OCI-LY1 (cell line): ENCODE data around the gene DCC.

ENCODE experiments used
- H2AFZ ChIP-seq: fragments of 200-600 bp; sonication (generic), shearing (Covaris generic); 2 replicates; pipeline ENCODE4 v1.6.0; 2014; ENCODE audit warnings: antibody characterized with exemption, mild to moderate bottlenecking, low read length
- H3F3A ChIP-seq: fragments of 200-600 bp; sonication (generic), shearing (Covaris generic); 2 replicates; pipeline ENCODE4 v1.6.0; 2014; ENCODE audit warnings: mild to moderate bottlenecking, antibody characterized with exemption, low read length, moderate library complexity; ENCODE audit not compliant: insufficient read depth
- H3K27ac ChIP-seq: fragments of 200-600 bp; sonication (generic); 2 replicates; pipeline ENCODE4 v1.5.1; 2014; ENCODE audit warnings: low read length, mixed run types, mild to moderate bottlenecking, low read depth; ENCODE audit not compliant: poor library complexity, severe bottlenecking
- H3K27me3 ChIP-seq: fragments of 200-600 bp; sonication (generic); 2 replicates; pipeline ENCODE4 v1.6.0; 2014; ENCODE audit warnings: antibody characterized with exemption, mild to moderate bottlenecking, low read length, moderate library complexity; ENCODE audit not compliant: insufficient read depth
- H3K36me3 ChIP-seq: fragments of 200-600 bp; sonication (generic); 2 replicates; pipeline ENCODE4 v1.6.1; 2014; ENCODE audit warnings: mild to moderate bottlenecking, antibody characterized with exemption, low read length, moderate library complexity, mixed read lengths; ENCODE audit not compliant: insufficient read depth
- H3K4me1 ChIP-seq: fragments of 200-600 bp; sonication (generic); 2 replicates; pipeline ENCODE4 v1.5.1; 2014; ENCODE audit warnings: mild to moderate bottlenecking, low read length, moderate library complexity; ENCODE audit not compliant: insufficient read depth, severe bottlenecking
- H3K4me2 ChIP-seq: fragments of 200-600 bp; sonication (generic), shearing (Covaris generic); 2 replicates; pipeline ENCODE4 v1.6.1; 2014; ENCODE audit warnings: low read length
- H3K4me3 ChIP-seq: fragments of 200-600 bp; sonication (generic); 2 replicates; pipeline ENCODE4 v1.5.1; 2014; ENCODE audit warnings: low read length, low read depth, mild to moderate bottlenecking, mixed read lengths; ENCODE audit not compliant: poor library complexity, severe bottlenecking
- H3K79me2 ChIP-seq: fragments of 200-600 bp; shearing (Covaris generic); 2 replicates; pipeline ENCODE4 v1.6.1; 2016; ENCODE audit warnings: mixed run types, low read length, mixed read lengths; ENCODE audit not compliant: insufficient read depth
- H3K9ac ChIP-seq: fragments of 200-600 bp; sonication (generic), shearing (Covaris generic); 2 replicates; pipeline ENCODE4 v1.6.1; 2014; ENCODE audit warnings: mild to moderate bottlenecking, low read length, mixed read lengths
- H3K9me2 ChIP-seq: fragments of 200-600 bp; sonication (generic), shearing (Covaris generic); 2 replicates; pipeline ENCODE4 v1.6.1; 2014; ENCODE audit warnings: low read depth, mild to moderate bottlenecking, low read length, mixed read lengths
- H3K9me3 ChIP-seq: fragments of 200-600 bp; shearing (Covaris generic); 2 replicates; pipeline ENCODE4 v1.6.1; 2014; ENCODE audit warnings: low read length, mixed read lengths
- H4K20me1 ChIP-seq: fragments of 200-600 bp; sonication (generic), shearing (Covaris generic); 2 replicates; pipeline ENCODE4 v1.6.0; 2016; ENCODE audit warnings: mild to moderate bottlenecking, low read length; ENCODE audit not compliant: insufficient read depth
- CTCF ChIP-seq: fragments of 200-600 bp; sonication (generic), shearing (Covaris generic); IDR thresholded peaks from 2 replicates; pipeline ENCODE4 v1.5.1; 2017; ENCODE audit warnings: mild to moderate bottlenecking, antibody characterized with exemption, low read length, moderate library complexity, mixed read lengths
- EZH2 ChIP-seq: fragments of 200-600 bp; sonication (generic), shearing (Covaris generic); IDR thresholded peaks from 2 replicates; pipeline ENCODE4 v1.8.0; 2017; ENCODE audit warnings: borderline replicate concordance, mixed run types, mild to moderate bottlenecking, antibody characterized with exemption, low read length, moderate library complexity, mixed read lengths

The DCC gene

GRCh38 chr18:52610451-52611115, 270.6 kb downstream of the DCC start:
- H3K4me1 ChIP-seq = no peaks in the 10 kb centered on the region
- no peak overlapping the region for H3K4me2 ChIP-seq
- no peaks in the 10 kb centered on the region for H3K27me3 ChIP-seq
- no peaks in the 10 kb centered on the region for H3K79me2 ChIP-seq
- H3K36me3 ChIP-seq = no peaks in the 10 kb centered on the region
- H3K9me2 ChIP-seq = no peaks in the 10 kb centered on the region
- H2AFZ ChIP-seq = no peak overlapping the region
- no peaks in the 10 kb centered on the region for H4K20me1 ChIP-seq
- no peak overlapping the region for H3K9ac ChIP-seq
- H3K4me3 ChIP-seq = no peak overlapping the region
- 0 out of 2 replicates have a peak, but pooled peaks cover 4% of the 10 kb centered on the region for H3F3A ChIP-seq
- no peak overlapping the region for H3K27ac ChIP-seq
- no peak for TF ChIP-seq CTCF
- no peak for TF ChIP-seq EZH2
- no peaks in the 10 kb centered on the region for H3K9me3 ChIP-seq

GRCh38 chr18:52612406-52612805, 272.4 kb downstream of the DCC start:
- no peak for TF ChIP-seq CTCF
- Histone ChIP-seq H3K27me3 (no peaks in the 10 kb centered on the region), H3K36me3 (no peaks in the 10 kb centered on the region), H4K20me1 (no peaks in the 10 kb centered on the region), H3K4me1 (no peaks in the 10 kb centered on the region), H3K4me3 (no peak overlapping the region), H3K9ac (no peak overlapping the region), H3K79me2 (no peaks in the 10 kb centered on the region), H3K9me3 (no peaks in the 10 kb centered on the region), H3K9me2 (no peaks in the 10 kb centered on the region), H3K27ac (no peak overlapping the region), H3F3A (0 out of 2 replicates have a peak, but pooled peaks cover 4% of the 10 kb centered on the region), H3K4me2 (no peak overlapping the region), H2AFZ (no peak overlapping the region)

GRCh38 chr18:52615321-52615720, 275.3 kb downstream of the DCC start:
- H4K20me1 ChIP-seq = no peaks in the 10 kb centered on the region
- H3F3A ChIP-seq = 0 out of 2 replicates have a peak, but pooled peaks cover 4% of the 10 kb centered on the region
- TF ChIP-seq CTCF (no peak), EZH2 (no peak)
- no peak overlapping the region for H2AFZ ChIP-seq
- H3K4me2 ChIP-seq = no peak overlapping the region
- H3K9me3 ChIP-seq = no peaks in the 10 kb centered on the region
- H3K79me2 ChIP-seq = no peaks in the 10 kb centered on the region
- H3K36me3 ChIP-seq = no peaks in the 10 kb centered on the region
- no peaks in the 10 kb centered on the region for H3K27me3 ChIP-seq
- H3K4me3 ChIP-seq = no peak overlapping the region
- no peak overlapping the region for H3K9ac ChIP-seq
- H3K9me2 ChIP-seq = no peaks in the 10 kb centered on the region
- no peak overlapping the region for H3K27ac ChIP-seq
- H3K4me1 ChIP-seq = no peaks in the 10 kb centered on the region
